ENCODE measurements around the gene OR2A5. TPM values are rescaled to one million over a fixed set of nuclear protein-coding genes. Genes with fewer than 3 reads are reported as not detected.

The OR2A5 gene
- total and polyA plus RNA-seq, 2 experiments from 2014 or later: not detected

DNA sequence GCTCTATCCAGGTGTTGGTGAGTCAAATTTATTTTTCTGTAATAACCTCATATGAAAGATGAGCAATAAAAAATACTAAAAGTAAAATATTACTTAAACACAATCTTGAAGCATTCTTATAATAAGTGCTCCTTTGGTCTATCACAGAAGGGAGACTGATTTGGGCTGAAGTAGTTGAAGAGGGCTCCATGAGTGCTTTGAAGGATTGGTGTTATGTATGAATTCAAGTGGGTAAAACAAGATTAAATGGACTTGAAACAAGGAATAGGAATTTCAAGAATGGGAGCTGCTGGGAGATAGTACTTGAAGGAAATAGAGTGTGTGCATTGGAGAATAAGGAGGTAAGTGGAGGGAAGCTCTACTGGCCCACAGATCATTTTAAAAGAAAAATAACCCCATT, 53.3 kb downstream of the OR2A5 start:
- Histone ChIP-seq H3F3A (ENCODE audit: insufficient read depth) (no peaks in the 10 kb centered on the region), H3K27me3 (replicated peaks; ENCODE audit: insufficient read depth) (no peaks in the 10 kb centered on the region), H3K36me3 (ENCODE audit: low read depth) (no peaks in the 10 kb centered on the region), H3K27ac (no peak overlapping the region), H3K9ac (no peak overlapping the region), H2AFZ (no peak overlapping the region), H3K4me1 (ENCODE audit: insufficient read depth) (no peaks in the 10 kb centered on the region), H4K20me1 (ENCODE audit: insufficient read depth) (no peaks in the 10 kb centered on the region), H3K9me2 (ENCODE audit: insufficient read depth) (no peaks in the 10 kb centered on the region), H3K9me3 (ENCODE audit: low read depth) (no peaks in the 10 kb centered on the region), H3K79me2 (ENCODE audit: insufficient read depth) (no peaks in the 10 kb centered on the region), H3K4me2 (ENCODE audit: unreplicated experiment) (no peak overlapping the region), H3K4me3 (no peak overlapping the region)
- DNase-seq: no peak
- in situ Hi-C loops (cut with MboI): no loop called here
- TF ChIP-seq EZH2 (IDR thresholded peaks at IDR 0.05; ENCODE audit: insufficient read depth, poor library complexity, severe bottlenecking) (no peak), EZH2phosphoT487 (IDR thresholded peaks at IDR 0.05; ENCODE audit: insufficient read depth, low read depth) (no peak)

- Histone ChIP-seq H2AFZ (no peak overlapping the region), H3K27me3 (replicated peaks; ENCODE audit: insufficient read depth) (no peaks in the 10 kb centered on the region), H3K4me1 (ENCODE audit: insufficient read depth) (no peaks in the 10 kb centered on the region), H3K36me3 (ENCODE audit: low read depth) (no peaks in the 10 kb centered on the region), H4K20me1 (ENCODE audit: insufficient read depth) (no peaks in the 10 kb centered on the region), H3K4me3 (no peak overlapping the region), H3K9me3 (ENCODE audit: low read depth) (no peaks in the 10 kb centered on the region), H3K9me2 (ENCODE audit: insufficient read depth) (no peaks in the 10 kb centered on the region), H3K4me2 (ENCODE audit: unreplicated experiment) (no peak overlapping the region), H3K9ac (no peak overlapping the region), H3F3A (ENCODE audit: insufficient read depth) (no peaks in the 10 kb centered on the region), H3K79me2 (ENCODE audit: insufficient read depth) (no peaks in the 10 kb centered on the region), H3K27ac (no peak overlapping the region)
- in situ Hi-C loops (cut with MboI): no loop called here
- no peak for DNase-seq
- TF ChIP-seq EZH2 (IDR thresholded peaks at IDR 0.05; ENCODE audit: insufficient read depth, poor library complexity, severe bottlenecking): no peak
- TF ChIP-seq EZH2phosphoT487 (IDR thresholded peaks at IDR 0.05; ENCODE audit: insufficient read depth, low read depth): no peak
Measured at GRCh38 chr7:144105211-144105610, 56.5 kb downstream of the OR2A5 start.

Small RNA genes lying within 50 kb of the gene (small RNA-seq; reads per million reads assigned to genes)
- gene OR2A41P (ENCODE audit: low read depth, low replicate concordance): not detected

Other genes starting within 250 kb of the OR2A5 start
- 82.9 and 97.0 TPM in 2 replicates for gene TCAF1, start 146.8 kb upstream of the OR2A5 start, total RNA-seq (2014; rRNA removed; shearing (Covaris generic))
- 46.5 and 47.0 TPM in 2 replicates for gene TCAF1, start 146.8 kb upstream of the OR2A5 start, polyA plus RNA-seq (2016; fragmentation: Nextera tagmentation; extraction: Ambion mirVana)
- gene OR2F2, start 113.7 kb upstream of the OR2A5 start, total RNA-seq (2014; rRNA removed; shearing (Covaris generic)): not detected in 2 replicates
- not detected in 2 replicates for gene OR2F2, start 113.7 kb upstream of the OR2A5 start, polyA plus RNA-seq (2016; fragmentation: Nextera tagmentation; extraction: Ambion mirVana)
- not detected in 2 replicates for gene OR2F1, start 94.1 kb upstream of the OR2A5 start, total RNA-seq (2014; rRNA removed; shearing (Covaris generic))
- not detected in 2 replicates for gene OR2F1, start 94.1 kb upstream of the OR2A5 start, polyA plus RNA-seq (2016; fragmentation: Nextera tagmentation; extraction: Ambion mirVana)
- gene OR6B1, start 48.6 kb upstream of the OR2A5 start, total RNA-seq (2014; rRNA removed; shearing (Covaris generic)): not detected in 2 replicates
- not detected in 2 replicates for gene OR6B1, start 48.6 kb upstream of the OR2A5 start, polyA plus RNA-seq (2016; fragmentation: Nextera tagmentation; extraction: Ambion mirVana)
- gene OR2A25, start 20.9 kb downstream of the OR2A5 start, total RNA-seq (2014; rRNA removed; shearing (Covaris generic)): not detected in 2 replicates
- gene OR2A25, start 20.9 kb downstream of the OR2A5 start, polyA plus RNA-seq (2016; fragmentation: Nextera tagmentation; extraction: Ambion mirVana): not detected in 2 replicates
- not detected in 2 replicates for gene OR2A12, start 37.3 kb downstream of the OR2A5 start, total RNA-seq (2014; rRNA removed; shearing (Covaris generic))
- not detected in 2 replicates for gene OR2A12, start 37.3 kb downstream of the OR2A5 start, polyA plus RNA-seq (2016; fragmentation: Nextera tagmentation; extraction: Ambion mirVana)
- not detected in 2 replicates for gene OR2A2, start 60.6 kb downstream of the OR2A5 start, total RNA-seq (2014; rRNA removed; shearing (Covaris generic))
- gene OR2A2, start 60.6 kb downstream of the OR2A5 start, polyA plus RNA-seq (2016; fragmentation: Nextera tagmentation; extraction: Ambion mirVana): not detected in 2 replicates
- gene OR2A14, start 74.2 kb downstream of the OR2A5 start, total RNA-seq (2014; rRNA removed; shearing (Covaris generic)): not detected in 2 replicates
- not detected in 2 replicates for gene OR2A14, start 74.2 kb downstream of the OR2A5 start, polyA plus RNA-seq (2016; fragmentation: Nextera tagmentation; extraction: Ambion mirVana)
- 1.3 TPM in 1 of 2 replicates, not detected in the other for gene CTAGE4, start 134.5 kb downstream of the OR2A5 start, total RNA-seq (2014; rRNA removed; shearing (Covaris generic))
- 0.35 and 1.0 TPM in 2 replicates for gene CTAGE4, start 134.5 kb downstream of the OR2A5 start, polyA plus RNA-seq (2016; fragmentation: Nextera tagmentation; extraction: Ambion mirVana)
- 3.4 and 4.3 TPM in 2 replicates for gene ARHGEF35, start 146.9 kb downstream of the OR2A5 start, total RNA-seq (2014; rRNA removed; shearing (Covaris generic))
- gene ARHGEF35, start 146.9 kb downstream of the OR2A5 start, polyA plus RNA-seq (2016; fragmentation: Nextera tagmentation; extraction: Ambion mirVana): 4.5 and 5.8 TPM in 2 replicates
- 0.25 and 0.32 TPM in 2 replicates for gene OR2A42, start 190.7 kb downstream of the OR2A5 start, total RNA-seq (2014; rRNA removed; shearing (Covaris generic))
- 0.06 TPM in 1 of 2 replicates, not detected in the other for gene OR2A42, start 190.7 kb downstream of the OR2A5 start, polyA plus RNA-seq (2016; fragmentation: Nextera tagmentation; extraction: Ambion mirVana)
- gene OR2A7, start 215.8 kb downstream of the OR2A5 start, total RNA-seq (2014; rRNA removed; shearing (Covaris generic)): 1.1 TPM in 1 of 2 replicates, not detected in the other
- gene OR2A7, start 215.8 kb downstream of the OR2A5 start, polyA plus RNA-seq (2016; fragmentation: Nextera tagmentation; extraction: Ambion mirVana): 0.22 and 0.26 TPM in 2 replicates
- gene CTAGE8, start 220.3 kb downstream of the OR2A5 start, total RNA-seq (2014; rRNA removed; shearing (Covaris generic)): 0.13 TPM in 1 of 2 replicates, not detected in the other
- not detected in 2 replicates for gene CTAGE8, start 220.3 kb downstream of the OR2A5 start, polyA plus RNA-seq (2016; fragmentation: Nextera tagmentation; extraction: Ambion mirVana)